Jurkat, Clone E6-1 (cell line): Measurements from ENCODE around the gene PXYLP1.

ENCODE experiments used
- DNase-seq: peaks from one replicate; pipeline ENCODE4 v3.0.0-alpha.2; 2011; ENCODE audit warnings: low read depth, low spot score
- H3K4me3 ChIP-seq: 2 replicates; pipeline ENCODE4 v1.5.1; 2011; ENCODE audit warnings: mild to moderate bottlenecking, low read length, control low read depth, moderate library complexity

PXYLP1 gene

DNA sequence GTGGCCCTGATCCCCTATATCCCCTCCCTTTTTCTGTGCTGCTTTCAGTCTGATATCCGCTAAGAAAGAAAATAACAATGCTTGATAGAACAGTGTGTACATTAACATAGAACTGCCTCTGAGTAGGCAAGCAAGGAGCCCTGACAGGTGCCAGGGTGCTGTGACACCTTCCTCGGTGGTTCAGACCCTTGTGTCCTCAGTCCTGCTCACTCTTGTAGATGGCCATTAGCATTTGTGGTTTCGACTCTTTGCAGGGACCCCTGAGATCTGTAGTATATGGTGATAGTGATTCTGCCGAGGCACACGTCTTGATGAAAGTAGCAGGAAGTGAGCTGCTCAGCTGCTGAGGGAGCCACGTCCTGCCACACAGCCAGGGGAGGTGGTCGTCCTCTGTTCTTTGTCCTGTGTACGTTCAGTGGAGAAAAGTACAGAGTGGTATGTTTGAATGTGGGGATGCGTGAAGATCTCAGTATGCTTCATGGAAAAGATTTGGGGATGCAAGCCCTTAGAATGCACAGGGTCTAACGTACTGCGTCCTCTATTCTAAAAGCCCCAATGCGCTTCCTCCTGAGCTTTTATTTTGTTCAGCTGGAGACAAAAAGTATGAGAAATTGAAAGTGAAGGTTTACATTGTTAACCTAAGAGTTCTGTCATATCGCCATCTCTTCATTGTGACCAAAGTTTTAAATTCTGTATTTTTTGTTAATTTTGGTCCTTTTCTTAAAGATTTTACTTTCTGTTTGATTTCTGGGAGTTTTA is 35.4 kb downstream of the PXYLP1 start:
- DNase-seq, result peak; percentile 73
- H3K4me3 ChIP-seq, result peak overlapping the region; percentile 46

DNA sequence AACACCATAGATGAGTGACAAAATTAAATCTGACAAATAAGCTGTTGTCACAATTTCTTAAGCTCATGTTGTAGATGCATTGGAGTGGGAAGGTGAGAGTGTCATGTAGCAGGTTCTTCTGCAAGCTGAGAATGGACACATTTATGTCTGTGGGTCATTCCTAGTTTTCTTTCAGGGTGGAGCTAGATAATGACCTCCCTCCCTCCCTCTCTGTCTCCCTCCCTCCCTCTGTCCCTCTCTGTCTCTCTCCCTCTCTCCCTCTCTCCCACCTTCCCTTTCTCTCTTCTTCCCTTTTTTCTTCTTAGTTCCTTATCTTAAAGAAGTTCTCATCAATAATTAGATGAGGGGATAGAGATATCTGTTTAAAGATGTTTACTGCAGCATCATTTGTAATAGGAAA is 36.0 kb downstream of the PXYLP1 start:
- no peak overlapping the region for H3K4me3 ChIP-seq
- DNase-seq, result no peak

DNA sequence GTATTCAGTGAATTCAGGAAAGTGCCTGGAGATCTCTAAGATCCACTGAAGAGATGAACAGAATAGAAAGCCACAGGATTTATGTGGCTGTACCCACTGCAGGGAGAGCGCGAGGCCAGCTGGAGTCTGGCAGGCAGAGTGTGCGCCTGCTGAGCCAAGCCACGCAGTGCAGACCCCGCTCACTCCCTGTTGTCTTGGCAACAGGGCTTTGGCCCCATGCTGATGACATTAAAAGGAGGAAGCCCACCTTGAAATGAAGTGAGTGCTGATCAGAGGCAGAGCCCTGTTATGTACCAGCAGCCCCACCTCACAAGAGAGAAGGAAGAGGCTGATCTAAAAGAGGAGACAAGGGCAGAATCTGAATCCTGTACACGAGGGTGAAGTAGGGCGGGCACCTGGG is 36.7 kb downstream of the PXYLP1 start:
- H3K4me3 ChIP-seq, result no peak overlapping the region
- DNase-seq, result no peak

DNA sequence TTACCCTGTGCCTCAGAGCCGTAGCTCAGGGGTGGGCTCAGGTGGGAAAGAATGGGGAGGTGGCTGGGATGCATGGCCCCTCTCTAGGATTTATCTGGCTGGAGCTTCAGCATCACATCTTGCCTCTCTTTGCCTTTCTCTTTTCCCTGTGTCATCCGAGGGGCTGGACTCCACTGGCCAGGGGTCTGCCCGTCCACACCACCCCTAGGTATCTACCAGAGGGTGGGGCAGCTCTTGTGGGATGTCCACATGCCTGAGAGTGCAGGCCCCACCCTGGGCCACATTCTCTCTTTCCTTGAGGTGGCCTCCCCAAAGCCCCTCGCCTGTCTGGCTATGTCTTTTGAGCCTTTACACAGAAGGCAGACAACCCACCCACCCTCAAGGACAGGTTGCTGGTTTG is 37.2 kb downstream of the PXYLP1 start:
- H3K4me3 ChIP-seq, result no peak overlapping the region
- no peak for DNase-seq

DNA sequence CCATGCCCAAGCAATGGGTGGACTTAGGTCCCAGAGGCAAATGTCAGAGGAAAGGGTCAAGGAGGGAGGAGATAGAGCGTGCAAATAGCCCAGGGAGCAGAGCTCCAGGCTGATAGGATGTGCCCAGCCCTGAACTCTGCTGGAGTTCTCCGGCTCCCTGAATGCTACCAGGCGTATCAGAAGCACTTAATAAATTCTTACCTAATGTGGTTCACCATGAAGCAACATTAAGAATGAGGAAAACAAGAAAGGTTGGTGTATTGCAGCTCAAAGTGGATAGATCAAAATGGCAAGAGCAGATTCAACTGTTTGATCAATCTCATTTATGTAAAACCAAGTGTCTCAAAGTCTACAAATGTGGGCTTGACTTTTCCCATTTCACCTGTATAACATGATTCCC is 38.3 kb downstream of the PXYLP1 start:
- H3K4me3 ChIP-seq, result no peak overlapping the region
- no peak for DNase-seq

DNA sequence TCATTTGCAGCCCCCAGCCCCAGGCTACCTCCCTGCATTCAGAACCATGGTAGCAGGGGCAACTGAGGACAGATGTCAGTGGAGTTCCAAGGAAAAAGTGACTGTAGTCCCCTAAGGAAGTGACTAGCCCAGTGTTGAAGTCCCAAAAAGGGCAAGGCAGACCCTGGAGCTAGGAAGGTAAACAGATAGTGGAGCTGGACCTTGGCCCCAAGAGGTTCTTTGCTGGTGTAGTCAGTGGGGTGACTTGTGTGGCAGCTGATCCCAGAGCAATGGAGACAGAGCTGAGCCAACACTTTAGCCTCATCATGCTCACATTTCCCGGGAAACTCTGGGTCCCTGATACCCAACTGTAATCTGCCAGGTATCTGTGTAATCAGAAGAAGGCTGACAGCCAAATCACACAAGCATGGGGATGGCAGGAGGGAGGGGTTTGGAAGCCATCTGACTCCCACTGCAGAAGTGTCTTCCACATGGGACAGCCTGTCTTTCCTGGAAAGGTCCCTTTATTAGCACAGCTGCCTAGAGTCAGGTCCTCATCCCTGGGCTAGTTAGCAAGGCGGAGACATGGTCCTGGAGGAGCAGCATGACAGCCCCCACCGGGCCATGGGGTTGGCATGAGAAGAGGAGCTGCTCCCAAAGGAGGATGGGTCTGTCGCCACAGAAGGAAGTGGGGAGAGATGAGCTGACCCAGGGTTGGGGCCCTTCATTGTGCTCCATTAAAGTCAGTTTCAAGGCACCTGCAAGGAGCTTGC is 39.8 kb downstream of the PXYLP1 start:
- no peak for DNase-seq
- H3K4me3 ChIP-seq, result no peak overlapping the region

DNA sequence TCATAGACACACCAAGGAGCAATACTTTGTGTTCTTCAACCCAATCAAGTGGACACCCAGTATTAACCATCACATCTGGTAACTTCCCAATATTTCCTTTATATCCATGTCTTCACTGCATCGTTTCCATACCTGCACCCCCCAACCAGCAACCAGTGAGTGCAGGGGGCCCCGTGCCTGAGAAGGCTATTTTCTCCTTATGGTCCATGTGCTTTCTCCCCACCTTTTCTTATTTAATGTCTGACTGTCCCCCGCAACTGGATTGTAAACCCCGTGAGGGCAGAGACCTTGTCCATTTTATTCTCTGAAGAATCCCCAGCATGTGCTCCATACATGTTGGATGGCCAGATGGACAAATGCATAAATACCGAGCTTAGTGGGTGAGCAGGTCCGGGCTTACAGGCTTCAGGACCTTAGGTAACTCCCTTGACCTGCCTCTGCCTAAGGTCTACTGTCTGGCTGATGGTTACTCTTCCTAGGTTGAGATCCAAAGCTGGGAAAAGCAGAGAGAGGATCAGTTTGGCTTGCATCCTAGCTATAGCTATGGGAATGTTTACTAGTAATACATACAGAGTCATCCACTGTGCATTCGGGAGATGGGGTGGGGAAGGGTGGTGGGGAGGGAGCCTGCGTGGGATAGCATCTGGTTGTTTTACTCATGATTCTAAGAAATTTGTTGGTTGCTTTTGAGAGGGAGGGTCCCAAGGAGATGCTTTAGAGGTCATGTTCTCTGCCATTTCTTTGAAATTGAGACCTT is 41.5 kb downstream of the PXYLP1 start:
- no peak for DNase-seq
- H3K4me3 ChIP-seq, result no peak overlapping the region

DNA sequence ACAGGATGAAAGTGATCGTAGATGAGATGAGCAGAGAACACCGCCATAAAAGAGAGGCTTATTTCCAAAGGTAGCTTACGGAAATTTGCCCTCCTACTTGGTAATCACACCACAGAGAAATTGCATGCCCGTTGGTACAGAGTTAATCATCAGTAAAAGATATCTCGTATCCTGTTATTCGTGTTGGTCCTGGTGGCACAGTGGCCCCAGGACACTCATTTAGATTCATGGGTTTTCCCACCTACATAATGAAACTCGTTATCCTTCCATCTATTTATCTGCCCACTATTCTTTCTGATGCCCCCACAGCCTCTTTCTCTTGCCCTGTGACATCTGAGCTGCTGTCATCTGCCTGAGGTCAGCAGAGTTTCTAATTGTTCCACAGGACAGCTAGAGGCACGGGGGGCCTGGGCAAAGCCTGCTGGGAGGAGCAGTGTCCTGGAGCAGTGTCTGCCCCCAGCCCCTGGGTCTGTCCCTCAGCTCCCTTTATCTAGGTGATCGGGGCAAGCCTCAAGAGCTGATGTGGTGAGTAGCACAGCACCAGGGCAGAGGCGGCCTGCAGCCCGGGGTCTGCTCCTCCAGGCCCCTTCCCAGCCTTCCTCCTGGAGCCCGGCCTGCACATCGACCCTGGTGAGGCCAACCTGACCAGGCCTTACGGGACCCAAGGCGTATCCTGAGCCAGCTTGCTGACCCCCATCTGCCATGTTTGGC is 42.2 kb downstream of the PXYLP1 start:
- DNase-seq, result no peak
- no peak overlapping the region for H3K4me3 ChIP-seq

DNA sequence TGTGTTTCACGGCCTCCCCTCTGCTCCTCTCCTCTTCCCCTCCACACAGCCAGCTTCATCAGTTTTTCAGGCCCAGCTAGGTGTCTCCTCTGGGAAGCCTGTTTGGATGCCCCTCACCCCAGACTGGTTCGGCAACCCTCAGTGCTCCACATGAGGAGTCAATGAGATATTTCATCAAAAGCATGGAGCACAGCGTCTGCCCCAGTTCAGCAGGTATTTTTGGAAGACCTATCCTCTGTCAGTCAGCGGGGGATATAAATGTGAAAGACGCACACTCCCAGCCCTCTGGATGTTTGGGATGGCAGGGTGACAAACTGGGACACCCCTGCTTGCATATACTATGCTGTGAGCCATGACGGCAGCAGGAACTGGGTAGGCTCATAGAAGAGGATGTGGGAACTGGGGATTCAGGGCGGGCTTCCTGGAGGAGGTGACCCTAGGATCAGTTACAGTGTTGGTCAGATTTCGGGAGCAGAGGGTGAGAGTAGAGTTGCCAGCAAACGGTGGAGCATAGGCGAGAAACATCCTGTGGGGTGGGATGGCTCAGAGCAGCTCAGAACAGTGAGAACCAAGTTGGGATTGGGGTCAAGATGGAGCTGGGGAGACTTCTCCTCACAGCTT is 42.9 kb downstream of the PXYLP1 start:
- H3K4me3 ChIP-seq, result no peak overlapping the region
- DNase-seq, result no peak

DNA sequence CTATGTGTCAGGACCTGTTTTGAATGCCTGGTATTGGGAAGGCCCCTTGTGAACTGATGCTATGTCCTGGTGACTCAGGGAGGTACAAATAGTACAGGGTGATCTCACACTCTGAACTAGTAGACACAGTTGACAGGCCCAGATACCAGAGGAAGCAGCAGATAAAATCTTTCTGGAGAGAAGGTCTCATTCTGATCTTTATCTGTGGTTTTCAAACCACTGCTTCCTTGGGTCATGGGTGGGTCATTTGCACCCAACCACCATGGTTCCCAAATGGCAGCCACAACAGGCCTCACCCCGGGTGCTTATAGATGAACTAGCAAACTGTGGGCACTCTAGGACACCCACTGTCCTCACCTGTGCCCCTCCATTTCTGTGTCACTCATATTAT is 43.4 kb downstream of the PXYLP1 start:
- DNase-seq, result no peak
- no peak overlapping the region for H3K4me3 ChIP-seq

DNA sequence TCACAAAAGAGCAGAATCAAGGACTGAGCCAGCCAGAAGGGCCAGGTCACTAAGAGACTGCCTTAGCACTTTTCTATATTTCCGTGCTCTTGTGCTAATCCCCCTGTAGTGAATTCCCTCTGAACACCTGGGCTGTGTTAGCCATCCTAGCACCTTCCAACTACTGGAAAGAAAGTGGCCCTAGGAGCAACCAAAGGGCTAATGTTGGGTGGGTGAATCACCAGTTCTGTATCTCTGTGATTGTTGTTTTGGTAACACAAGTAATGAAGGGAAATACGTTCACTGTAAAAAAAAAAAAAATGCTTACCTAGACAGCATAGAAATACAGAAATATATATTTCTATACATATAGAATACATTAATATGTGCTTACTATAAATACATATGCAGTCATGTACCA is 43.9 kb downstream of the PXYLP1 start:
- no peak for DNase-seq
- H3K4me3 ChIP-seq, result no peak overlapping the region

DNA sequence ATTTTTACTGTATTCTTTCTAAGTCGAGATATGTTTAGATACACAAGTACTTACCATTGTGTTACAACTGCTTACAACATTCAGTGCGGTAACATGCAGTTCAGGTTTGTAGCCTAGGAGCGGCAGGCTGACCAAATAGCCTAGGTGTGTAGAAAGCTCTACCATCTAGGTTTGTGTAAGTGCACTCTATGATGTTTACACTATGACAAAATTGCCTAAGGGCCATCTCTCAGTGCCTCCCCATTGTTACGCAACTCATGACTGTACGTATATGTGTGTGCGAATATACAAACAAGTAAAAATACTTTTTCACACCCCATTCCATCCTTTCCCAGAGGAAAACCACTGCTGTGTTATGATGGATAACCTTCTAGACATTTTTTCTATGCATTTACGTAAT is 44.3 kb downstream of the PXYLP1 start:
- H3K4me3 ChIP-seq, result no peak overlapping the region
- DNase-seq, result no peak

DNA sequence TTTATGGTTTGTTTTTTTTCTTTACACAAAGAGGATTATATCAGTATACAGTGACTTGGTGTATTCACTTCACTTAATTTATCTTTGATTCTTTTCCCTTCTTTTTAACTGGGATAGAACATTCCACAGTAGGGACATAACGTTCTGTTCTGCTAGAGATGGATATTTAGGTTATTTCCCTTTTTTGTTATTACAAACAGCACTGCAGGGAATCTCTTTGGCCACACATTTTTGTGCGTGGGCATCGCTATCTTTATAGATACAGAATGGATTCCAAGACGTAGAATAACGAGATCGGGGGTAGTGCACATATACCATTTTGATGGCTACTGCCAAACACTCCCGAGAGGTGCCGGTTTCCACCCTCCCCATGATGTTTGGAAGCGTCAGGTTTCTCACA is 44.8 kb downstream of the PXYLP1 start:
- no peak overlapping the region for H3K4me3 ChIP-seq
- no peak for DNase-seq

DNA sequence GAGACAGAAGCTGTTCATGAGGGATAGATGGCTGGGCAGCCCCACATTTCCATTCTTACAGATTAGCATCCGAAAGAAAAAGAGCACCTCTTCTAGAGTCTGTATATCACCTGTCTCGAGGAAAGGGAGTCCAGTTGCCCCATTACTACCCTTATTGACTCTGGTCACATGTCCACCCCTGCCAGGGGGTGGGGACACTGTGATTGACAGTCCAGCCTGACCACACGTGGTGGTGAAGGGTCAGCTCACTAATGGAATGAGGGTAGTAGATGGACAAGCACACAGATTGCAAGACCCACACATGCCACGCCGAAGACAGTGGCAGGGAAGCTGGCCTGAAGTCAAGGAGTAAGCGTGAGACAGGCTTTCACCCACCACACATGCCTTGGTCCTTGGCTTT is 45.8 kb downstream of the PXYLP1 start:
- no peak for DNase-seq
- no peak overlapping the region for H3K4me3 ChIP-seq

DNA sequence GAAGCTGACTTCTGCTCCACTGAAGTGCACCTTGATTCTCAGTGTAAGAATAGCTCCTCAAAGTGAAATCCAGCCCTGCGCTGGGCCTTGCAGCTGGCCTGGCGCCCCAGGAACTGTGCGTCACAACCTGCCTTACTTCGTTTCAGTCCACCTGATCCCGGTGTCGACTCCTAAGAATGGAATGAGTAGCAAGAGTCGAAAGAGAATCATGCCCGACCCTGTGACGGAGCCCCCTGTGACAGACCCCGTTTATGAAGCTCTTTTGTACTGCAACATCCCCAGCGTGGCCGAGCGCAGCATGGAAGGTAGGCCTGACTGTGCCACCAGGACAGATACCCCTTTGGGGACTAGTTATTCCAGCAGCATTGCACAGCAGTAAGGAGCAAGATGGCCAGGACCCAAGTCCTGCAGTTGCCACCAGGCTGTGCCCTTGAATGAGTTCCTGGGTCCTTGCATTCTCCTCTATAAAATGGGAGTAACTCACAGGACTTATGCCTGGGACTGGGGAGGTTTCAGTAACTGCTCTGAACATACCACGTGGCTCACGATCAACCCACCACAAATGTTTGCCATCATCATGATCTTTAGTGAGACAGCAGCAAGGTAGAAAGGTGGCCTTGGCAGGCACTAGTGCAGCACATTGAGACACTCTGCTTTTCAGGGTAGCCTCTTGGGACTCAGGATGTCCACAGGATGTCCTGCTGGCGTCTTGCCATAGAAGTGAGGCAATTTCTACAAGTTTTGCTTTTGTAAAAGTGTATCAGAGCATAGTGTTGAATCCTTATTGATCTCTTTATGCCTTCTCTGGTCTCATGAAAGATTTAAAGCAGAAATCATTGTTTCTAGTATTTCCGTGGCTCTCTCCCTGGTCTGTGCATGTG is 46.8 kb downstream of the PXYLP1 start:
- DNase-seq, result no peak
- H3K4me3 ChIP-seq, result no peak overlapping the region

DNA sequence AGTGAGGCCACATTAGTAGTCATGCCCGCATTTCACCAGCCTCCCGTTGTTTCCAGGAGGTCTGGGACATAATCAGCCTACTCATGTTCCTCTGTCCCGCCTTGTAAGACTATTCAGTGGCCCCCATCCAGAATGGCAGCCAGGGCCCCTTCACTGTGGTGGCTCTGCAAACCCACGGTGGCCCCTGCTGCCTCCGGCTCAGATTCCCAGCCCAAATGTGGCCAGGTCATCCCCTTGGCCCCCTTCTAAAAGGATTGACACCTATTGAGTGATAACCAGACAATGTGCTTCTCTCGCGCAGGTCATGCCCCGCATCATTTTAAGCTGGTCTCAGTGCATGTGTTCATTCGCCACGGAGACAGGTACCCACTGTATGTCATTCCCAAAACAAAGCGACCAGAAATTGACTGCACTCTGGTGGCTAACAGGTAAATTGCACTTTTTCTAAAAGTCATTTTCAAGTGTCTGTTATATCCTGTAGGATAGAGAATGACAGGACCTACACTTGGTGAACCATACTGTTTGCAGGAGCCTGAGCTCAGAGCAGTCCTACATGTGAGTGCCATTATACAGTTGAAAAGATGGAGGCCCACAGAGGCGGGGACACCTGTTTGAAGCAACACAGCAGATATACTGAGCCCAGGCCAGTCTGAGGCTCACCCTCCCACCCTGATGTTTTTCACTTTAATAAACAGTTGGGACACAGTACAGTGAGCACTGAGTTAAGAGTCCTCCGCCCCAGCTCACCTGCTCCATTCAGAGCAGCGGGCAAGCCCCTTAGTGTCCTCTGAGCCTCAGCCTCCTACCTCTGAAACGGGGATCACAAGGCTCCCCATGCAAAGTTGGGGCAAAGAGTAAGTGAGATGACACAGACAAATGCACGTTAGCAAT is 47.7 kb downstream of the PXYLP1 start:
- DNase-seq, result no peak
- H3K4me3 ChIP-seq, result no peak overlapping the region

DNA sequence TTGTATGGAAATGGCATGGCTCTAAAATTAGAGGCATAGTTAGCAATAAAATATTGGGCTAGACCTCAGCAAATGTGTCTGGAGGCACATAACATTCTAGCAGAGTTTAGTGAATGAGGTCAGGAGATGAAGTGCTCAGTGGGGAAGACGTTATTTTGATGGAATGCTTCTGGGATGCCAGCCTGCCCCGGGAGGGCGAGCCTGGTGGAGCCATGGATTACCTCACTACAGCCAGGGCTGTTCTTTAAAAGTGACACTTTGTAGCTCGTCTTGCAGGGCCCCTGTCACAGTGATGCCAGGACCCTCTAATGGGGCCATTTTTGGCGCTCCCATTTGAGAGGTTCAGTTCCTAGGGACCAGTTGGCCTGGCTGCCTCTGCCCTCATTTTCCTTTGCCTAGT is 48.5 kb downstream of the PXYLP1 start:
- no peak overlapping the region for H3K4me3 ChIP-seq
- no peak for DNase-seq
